Activated T-cell treated with anti-CD3 and anti-CD28 coated beads, Interleukin-2, amount 50 U/mL, for 48 hours (primary cell): Measurements from ENCODE around the gene PDYN.

ENCODE experiments used
- DNase-seq, 2 experiments: peaks; one replicate each; pipeline ENCODE4 v3.0.0-alpha.2; 2020

The PDYN gene

DNA sequence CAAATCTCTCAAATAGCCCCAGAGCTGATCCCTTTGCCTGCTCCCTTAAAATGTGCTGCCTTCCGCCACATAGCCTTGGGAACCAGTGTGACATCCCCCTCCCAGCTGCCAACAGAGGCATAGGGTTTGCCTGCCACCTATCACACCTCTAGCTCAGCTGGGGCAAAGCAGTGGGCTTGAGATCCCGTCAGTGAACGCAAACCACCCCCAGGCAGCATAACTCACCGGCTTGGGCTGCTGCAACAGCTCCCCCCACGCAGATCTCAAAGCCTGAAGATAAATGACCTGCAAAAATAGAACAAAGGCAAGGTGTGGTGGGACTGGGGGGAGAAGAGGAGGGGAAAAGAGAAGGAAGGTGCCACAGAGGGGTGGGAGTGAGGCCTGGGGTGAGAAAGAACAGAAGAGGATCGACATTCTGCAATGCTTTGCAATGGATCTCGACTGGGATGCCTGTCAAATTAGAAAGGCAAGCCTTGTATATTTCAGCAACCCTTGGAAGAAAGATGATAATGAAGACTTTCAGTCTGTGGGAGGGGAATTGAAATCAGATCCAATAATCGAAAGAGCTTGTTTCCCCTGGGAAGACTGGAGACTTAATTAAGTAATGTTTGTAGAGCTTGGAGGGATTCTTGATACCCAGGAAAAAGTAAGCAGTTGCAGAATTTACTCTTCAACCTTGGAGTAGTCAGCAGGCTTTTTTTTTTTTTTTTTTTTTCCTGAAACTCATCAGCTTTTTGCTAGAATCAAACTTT is 1.3 kb downstream of the PDYN start:
- DNase-seq = no peak

DNA sequence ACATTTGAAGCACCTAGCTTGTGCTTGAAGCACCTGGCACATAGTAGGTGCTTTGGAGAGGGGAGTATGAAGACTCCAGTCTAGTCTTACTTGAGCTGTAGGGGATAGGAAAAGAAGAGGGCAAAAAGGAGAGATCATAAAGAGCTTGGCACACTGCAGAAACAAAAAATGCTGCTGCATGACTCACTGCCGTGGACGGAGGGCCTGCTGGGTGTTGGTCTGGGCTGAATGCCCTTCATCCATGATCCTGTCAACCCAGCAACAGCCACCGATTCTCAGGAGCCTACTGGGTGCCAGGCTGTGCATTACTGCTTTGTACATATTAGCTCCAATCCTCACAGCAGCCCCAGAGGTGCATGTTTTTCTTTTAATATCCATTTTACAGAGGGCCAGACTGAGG is 6.0 kb downstream of the PDYN start:
- DNase-seq = no peak

DNA sequence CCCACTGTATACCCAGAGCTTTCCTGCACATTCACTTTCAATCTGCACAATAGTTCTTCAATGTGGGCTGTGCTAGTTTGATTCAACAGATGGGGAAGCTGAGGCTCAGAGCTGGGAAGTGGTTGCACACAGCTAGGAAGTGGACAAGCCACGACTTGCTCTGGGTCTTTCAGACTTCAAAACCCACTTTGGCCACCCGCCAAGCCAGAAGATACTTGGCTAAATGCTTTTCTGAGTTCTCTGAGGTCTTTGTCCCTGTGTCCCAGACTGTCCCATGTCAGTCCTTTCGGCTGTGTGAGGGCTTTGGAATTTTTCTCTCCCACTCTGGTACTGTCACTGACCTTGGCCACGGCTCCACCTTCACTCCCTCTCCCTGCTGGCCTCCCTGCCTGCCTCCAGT is 10.6 kb downstream of the PDYN start:
- no peak for DNase-seq

- DNase-seq = no peak
Observed at GRCh38 chr20:1982686-1983085, 11.2 kb downstream of the PDYN start.

- no peak for DNase-seq
Observed at GRCh38 chr20:1979106-1979778, 14.6 kb downstream of the PDYN start.

DNA sequence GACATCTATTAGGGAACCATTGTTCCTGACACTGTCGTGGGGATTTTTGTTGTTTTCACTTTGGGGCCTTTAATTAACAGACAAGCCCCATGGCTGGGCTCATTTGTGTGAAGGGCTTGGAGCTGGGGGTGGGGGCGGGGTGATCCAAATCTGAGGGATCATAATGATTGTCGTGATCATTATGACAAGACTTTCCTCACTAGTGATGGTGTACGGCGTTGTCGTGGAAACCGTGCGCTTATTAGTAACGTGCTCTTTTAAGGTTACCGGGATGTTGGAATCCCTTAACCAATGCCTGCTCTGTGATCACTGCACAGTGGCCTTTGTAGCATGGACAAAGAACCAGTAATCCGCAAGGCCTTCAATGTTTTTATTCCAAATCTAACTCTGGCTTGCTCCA is 18.6 kb downstream of the PDYN start:
- no peak for DNase-seq

DNA sequence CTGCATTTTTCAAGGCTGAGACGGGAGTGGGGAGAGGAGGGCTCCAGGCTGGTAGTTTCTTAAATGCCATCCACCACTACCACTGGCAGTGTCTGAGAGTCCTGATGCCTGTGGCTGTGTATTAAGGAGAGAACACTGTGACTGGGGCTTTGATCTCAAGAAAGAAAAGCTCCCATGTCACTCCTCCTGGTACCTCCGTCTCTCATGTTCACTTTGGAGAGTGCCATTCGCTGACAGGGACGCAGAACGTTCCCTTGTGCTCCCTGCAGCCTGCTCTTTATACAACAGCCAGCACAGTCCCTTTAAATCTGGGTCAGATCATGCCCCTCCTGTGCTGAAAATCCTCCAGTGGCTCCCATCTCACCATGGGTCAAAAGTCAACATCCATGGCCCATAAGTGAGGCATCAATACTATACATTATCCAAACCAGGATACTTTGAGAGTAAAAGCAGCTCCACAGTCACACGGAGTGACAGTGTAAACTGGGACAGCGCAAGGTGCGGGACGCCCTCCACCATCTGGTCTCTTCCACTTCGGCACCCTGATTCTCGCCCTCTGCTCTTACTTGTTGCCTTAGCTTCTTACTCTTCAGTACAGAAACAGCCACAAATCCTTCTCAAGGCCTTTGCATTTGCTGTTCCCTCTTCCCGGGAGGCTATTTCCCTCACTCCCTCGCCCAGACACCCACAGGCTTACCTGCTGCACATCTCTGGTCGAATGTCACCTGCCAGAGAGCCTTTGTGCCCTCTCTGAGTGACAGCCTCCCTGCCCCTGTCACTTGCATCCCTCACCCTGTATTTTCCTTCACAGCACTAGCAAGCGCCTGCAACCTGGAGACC is 20.0 kb downstream of the PDYN start:
- no peak for DNase-seq

GRCh38 chr20:1971893-1972586 is 21.8 kb downstream of the PDYN start:
- no peak for DNase-seq

GRCh38 chr20:1968964-1969363 is 24.9 kb downstream of the PDYN start:
- no peak for DNase-seq

GRCh38 chr20:1965520-1966351 is 28.1 kb downstream of the PDYN start:
- DNase-seq = peak; percentile 92

DNA sequence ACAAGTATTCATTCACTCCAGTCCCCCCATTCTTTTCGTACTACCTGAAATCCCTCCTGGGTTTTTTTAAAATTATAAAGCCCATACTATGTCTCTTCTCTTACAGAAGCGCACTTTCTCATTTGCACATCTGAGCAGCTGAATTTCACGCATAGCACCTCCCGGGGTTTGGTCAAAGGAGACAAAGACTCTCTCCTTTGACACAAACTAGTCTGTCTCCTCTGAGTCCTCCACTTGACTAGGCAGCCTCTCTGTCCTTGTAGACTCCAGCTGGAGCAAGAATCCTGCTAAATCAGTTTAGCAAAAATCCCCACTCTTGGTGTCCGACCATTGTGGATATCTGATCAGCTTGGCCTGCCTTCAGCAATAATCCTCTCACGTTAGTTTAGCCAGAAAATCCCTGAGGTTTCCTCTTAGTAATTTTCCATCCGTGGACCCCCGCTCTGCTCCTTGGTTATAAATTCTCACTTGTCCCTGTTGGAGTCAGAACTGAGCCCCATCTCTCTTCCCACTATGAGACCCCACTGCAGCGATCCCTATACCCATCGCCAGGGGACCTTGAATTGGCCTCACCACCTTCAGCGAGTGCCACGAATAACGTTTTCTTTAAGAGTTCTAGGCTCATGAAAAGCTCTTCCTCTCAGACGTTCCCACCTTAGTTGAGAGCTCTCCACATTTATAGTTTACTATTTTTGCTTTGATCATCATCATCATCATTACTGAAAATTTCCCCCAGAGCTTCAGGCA is 29.0 kb downstream of the PDYN start:
- DNase-seq = peak in 1 of 2 experiments; percentile 23

DNA sequence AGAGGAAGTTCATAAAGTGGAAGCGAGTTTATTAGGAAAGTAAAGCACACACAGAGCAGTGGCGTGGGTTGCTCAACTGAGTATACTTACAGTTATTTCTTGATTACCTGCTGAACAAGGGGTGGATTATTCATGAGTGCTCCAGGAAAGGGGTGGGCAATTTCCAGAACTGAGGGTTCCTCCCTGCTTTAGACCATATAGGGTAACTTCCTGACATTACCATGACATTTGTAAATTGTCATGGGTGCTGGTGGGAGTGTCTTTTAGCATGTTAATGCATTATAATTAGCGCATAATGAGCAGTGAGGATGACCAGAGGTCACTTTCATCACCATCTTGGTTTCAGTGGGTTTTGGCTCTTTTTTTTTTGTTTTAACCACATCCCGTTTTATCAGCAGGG is 29.8 kb downstream of the PDYN start:
- DNase-seq = no peak

- DNase-seq = no peak
Observed at GRCh38 chr20:1961374-1961773, 32.5 kb downstream of the PDYN start.

- DNase-seq = no peak
Observed at GRCh38 chr20:1959156-1959555, 34.7 kb downstream of the PDYN start.

- DNase-seq = no peak
Observed at GRCh38 chr20:1958426-1958825, 35.4 kb downstream of the PDYN start.

- DNase-seq = no peak
Observed at GRCh38 chr20:1955217-1955616, 38.6 kb downstream of the PDYN start.

- no peak for DNase-seq
Observed at GRCh38 chr20:1953621-1954020, 40.2 kb downstream of the PDYN start.

DNA sequence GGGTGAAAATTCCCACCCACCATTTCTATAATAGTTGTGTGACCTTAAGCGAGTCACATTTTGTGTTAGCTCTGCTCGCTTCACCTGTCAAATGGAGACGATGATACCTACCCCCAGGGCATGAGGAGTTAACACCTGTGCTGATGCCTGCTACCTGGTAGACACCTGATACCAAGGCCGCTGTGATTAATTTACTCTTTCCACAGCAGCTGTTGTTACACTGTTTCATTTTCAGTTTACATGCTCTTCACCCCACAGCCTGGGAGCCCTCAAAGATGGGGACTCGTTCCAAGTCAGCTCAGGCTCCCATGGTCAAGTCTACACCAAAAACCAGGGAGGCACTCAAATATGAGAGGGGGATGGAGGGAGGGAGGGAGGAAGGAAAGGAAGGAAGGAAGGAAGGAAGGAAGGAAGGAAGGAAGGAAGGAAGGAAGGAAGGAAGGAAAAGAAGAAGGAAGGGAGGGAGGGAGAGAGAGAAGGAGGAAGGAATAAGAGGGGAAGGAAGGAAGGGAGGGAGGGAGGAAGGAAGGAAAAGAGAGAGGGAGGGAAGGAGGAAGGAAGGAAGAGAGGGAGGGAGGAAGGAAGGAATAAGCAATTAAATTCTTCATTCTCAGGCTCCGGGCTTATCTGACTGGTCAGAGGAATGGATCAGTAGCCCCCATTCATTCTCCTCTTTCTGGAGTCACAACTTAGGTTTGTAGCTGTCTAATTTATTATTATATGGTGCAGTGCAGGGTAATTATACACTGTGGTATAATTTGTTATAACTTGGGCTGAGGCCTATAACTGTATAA is 40.9 kb downstream of the PDYN start:
- no peak for DNase-seq

DNA sequence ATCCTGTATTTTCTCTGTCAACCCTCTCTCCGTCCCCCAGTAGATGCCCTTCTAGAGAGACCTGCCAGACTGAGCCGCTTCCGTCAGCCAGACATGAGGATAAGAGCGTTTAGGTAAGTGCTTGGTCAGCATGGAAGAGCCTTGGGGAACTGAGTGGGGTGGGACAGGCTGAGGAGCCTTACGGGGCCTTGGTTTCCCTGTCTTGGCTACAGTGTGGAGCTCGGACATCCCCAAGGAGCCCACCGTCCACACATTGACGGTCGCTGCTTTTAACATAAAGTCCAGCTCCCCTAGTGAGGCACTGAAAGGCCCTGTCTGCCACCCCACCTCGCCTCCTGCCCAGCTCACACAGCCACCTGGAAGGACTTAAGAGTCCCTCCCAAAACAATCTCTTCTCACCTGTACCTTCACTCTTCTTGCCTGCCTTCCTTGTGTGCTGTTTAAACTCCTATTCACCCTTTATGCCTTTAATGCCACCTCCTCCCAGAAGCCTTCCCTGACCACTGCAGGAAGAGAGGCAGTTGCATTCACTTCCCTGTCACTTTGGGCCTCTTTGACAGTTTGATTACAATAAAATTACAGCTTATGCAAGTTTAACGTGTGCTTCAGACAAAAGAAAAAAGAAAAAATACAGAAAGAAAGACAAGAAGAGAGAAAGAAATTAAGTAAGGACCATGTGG is 42.3 kb downstream of the PDYN start:
- DNase-seq = no peak

GRCh38 chr20:1950836-1951235 is 43.0 kb downstream of the PDYN start:
- no peak for DNase-seq
